OCI-LY7 (cell line): ENCODE measurements around the gene ANKS4B. TPM values are rescaled to one million over a fixed set of nuclear protein-coding genes. Genes with fewer than 3 reads are reported as not detected.

Experiments used
- BruUV-seq: library from RNA; stranded (reverse); fragments of 400-500 nt; replicated peaks from 2 replicates; lab custom pipeline; 2021; lab: Mats Ljungman, UMichigan
- CTCF ChIA-PET: fragments of 300-600 bp; sonication (Branson Sonifier 250); formaldehyde crosslinking; loops from one replicate; lab custom pipeline; 2022; ENCODE audit warnings: antibody characterized with exemption; ENCODE audit not compliant: unreplicated experiment; lab: Charles Lee
- POLR2A ChIA-PET: fragments of 300-600 bp; sonication (Branson Sonifier 250); formaldehyde crosslinking; loops from one replicate; lab custom pipeline; 2022; ENCODE audit warnings: antibody characterized with exemption; lab: Charles Lee
- DNase-seq: peaks from one replicate; pipeline ENCODE4 v3.0.0-alpha.2; 2015; ENCODE audit warnings: low spot score
- H2AFZ ChIP-seq: fragments of 200-600 bp; sonication (generic), shearing (Covaris generic); 2 replicates; pipeline ENCODE4 v1.6.1; 2014; ENCODE audit warnings: mild to moderate bottlenecking, antibody characterized with exemption, low read length, moderate library complexity
- H3K27ac ChIP-seq: fragments of 200-600 bp; sonication (generic); 2 replicates; pipeline ENCODE4 v1.5.1; 2014; ENCODE audit warnings: mixed run types, low read depth, mild to moderate bottlenecking, moderate library complexity, low read length, inconsistent platforms; ENCODE audit not compliant: poor library complexity, severe bottlenecking
- H3K36me3 ChIP-seq: fragments of 200-600 bp; sonication (generic); 2 replicates; pipeline ENCODE4 v1.6.1; 2014; ENCODE audit warnings: mild to moderate bottlenecking, antibody characterized with exemption, low read length, moderate library complexity, mixed read lengths; ENCODE audit not compliant: insufficient read depth
- H3K4me1 ChIP-seq: fragments of 200-600 bp; sonication (generic); 2 replicates; pipeline ENCODE4 v1.5.1; 2014; ENCODE audit warnings: mild to moderate bottlenecking, low read length; ENCODE audit not compliant: insufficient read depth, poor library complexity, severe bottlenecking
- H3K4me2 ChIP-seq: fragments of 200-600 bp; sonication (generic); 2 replicates; pipeline ENCODE4 v1.6.1; 2014; ENCODE audit warnings: mild to moderate bottlenecking, low read length
- H3K4me3 ChIP-seq: fragments of 200-600 bp; sonication (generic); 2 replicates; pipeline ENCODE4 v1.5.1; 2014; ENCODE audit warnings: mild to moderate bottlenecking, low read depth, low read length; ENCODE audit not compliant: poor library complexity, severe bottlenecking
- H3K79me2 ChIP-seq: fragments of 200-600 bp; sonication (generic); 2 replicates; pipeline ENCODE4 v1.6.1; 2016; ENCODE audit warnings: low read depth, mild to moderate bottlenecking, low read length, moderate library complexity, mixed read lengths; ENCODE audit not compliant: insufficient read depth
- H3K9me2 ChIP-seq: fragments of 200-600 bp; sonication (generic); 2 replicates; pipeline ENCODE4 v1.6.1; 2016; ENCODE audit warnings: mild to moderate bottlenecking, low read length, mixed read lengths; ENCODE audit not compliant: insufficient read depth
- H3K9me3 ChIP-seq: fragments of 200-600 bp; sonication (generic); 2 replicates; pipeline ENCODE4 v1.6.1; 2014; ENCODE audit warnings: mild to moderate bottlenecking, mixed run types, low read length, mixed read lengths
- H4K20me1 ChIP-seq: fragments of 200-600 bp; sonication (generic); 2 replicates; pipeline ENCODE4 v1.6.1; 2014; ENCODE audit warnings: mild to moderate bottlenecking, antibody characterized with exemption, low read length, moderate library complexity, mixed read lengths; ENCODE audit not compliant: insufficient read depth
- EZH2phosphoT487 ChIP-seq: fragments of 200-600 bp; sonication (generic); IDR thresholded peaks from 2 replicates; pipeline ENCODE4 v1.6.1; 2018; ENCODE audit warnings: low read depth, borderline replicate concordance, mild to moderate bottlenecking, mixed run types, antibody characterized with exemption, low read length, moderate library complexity, mixed read lengths
- intact Hi-C: fragments of 100-400 bp; cut with micrococcal nuclease; formaldehyde crosslinking; loops from one replicate; pipeline ENCODE4 v1.10.0; 2022; ENCODE audit not compliant: unreplicated experiment
- total RNA-seq, 2 experiments: library from RNA; depleted of rRNA in 1 of 2; stranded (reverse); fragments of >200 nt in 1 of 2; shearing (Covaris generic) in 1 of 2; gene quantifications; 2 replicates each; pipeline ENCODE4 v1.2.3, GENCODE V29; 2014 to 2022
- TF ChIP-seq, protein P1 (sequence below): fragments of 200-600 bp; sonication (generic); conservative IDR thresholded peaks from 2 replicates; pipeline ENCODE4 v1.5.1; 2014; ENCODE audit warnings: mild to moderate bottlenecking, antibody characterized with exemption, low read length, moderate library complexity, mixed read lengths

ANKS4B gene
- total RNA-seq, 2 experiments from 2014 or later, result not detected

DNA sequence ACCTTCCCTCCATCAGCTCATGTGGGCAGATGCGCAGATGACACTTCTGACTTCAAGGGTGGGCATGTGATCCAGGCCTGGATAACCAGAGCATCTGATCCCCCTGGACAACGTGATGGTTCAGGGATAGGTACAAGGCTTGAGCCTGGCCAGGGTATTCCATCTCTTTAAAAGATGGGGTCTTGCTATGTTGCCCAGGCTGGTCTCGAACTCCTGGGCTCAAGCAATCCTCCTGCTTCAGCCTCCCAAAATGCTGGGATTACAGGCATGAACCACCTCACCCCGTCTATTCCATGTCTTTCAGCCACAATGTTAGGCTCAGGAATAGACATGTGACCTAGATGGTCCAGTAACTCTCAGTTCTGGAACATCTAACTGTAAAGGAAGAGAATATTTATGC, 23.8 kb downstream of the ANKS4B start:
- H3K9me3 ChIP-seq, result no peaks in the 10 kb centered on the region
- ChIA-PET POLR2A (no interaction called here), CTCF (no interaction called here)
- intact Hi-C loops, result no loop called here
- no peaks in the 10 kb centered on the region for H3K4me1 ChIP-seq
- H3K4me3 ChIP-seq, result no peak overlapping the region
- no peaks in the 10 kb centered on the region for H3K36me3 ChIP-seq
- no peak overlapping the region for H2AFZ ChIP-seq
- TF ChIP-seq EZH2phosphoT487, result no peak
- TF ChIP-seq, protein P1, sequence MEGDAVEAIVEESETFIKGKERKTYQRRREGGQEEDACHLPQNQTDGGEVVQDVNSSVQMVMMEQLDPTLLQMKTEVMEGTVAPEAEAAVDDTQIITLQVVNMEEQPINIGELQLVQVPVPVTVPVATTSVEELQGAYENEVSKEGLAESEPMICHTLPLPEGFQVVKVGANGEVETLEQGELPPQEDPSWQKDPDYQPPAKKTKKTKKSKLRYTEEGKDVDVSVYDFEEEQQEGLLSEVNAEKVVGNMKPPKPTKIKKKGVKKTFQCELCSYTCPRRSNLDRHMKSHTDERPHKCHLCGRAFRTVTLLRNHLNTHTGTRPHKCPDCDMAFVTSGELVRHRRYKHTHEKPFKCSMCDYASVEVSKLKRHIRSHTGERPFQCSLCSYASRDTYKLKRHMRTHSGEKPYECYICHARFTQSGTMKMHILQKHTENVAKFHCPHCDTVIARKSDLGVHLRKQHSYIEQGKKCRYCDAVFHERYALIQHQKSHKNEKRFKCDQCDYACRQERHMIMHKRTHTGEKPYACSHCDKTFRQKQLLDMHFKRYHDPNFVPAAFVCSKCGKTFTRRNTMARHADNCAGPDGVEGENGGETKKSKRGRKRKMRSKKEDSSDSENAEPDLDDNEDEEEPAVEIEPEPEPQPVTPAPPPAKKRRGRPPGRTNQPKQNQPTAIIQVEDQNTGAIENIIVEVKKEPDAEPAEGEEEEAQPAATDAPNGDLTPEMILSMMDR, result no peak
- BruUV-seq, result no TSS peak
- H3K27ac ChIP-seq, result no peak overlapping the region
- no peaks in the 10 kb centered on the region for H4K20me1 ChIP-seq
- H3K79me2 ChIP-seq, result no peaks in the 10 kb centered on the region
- no peak overlapping the region for H3K4me2 ChIP-seq
- no peak for DNase-seq
- H3K9me2 ChIP-seq, result no peaks in the 10 kb centered on the region

DNA sequence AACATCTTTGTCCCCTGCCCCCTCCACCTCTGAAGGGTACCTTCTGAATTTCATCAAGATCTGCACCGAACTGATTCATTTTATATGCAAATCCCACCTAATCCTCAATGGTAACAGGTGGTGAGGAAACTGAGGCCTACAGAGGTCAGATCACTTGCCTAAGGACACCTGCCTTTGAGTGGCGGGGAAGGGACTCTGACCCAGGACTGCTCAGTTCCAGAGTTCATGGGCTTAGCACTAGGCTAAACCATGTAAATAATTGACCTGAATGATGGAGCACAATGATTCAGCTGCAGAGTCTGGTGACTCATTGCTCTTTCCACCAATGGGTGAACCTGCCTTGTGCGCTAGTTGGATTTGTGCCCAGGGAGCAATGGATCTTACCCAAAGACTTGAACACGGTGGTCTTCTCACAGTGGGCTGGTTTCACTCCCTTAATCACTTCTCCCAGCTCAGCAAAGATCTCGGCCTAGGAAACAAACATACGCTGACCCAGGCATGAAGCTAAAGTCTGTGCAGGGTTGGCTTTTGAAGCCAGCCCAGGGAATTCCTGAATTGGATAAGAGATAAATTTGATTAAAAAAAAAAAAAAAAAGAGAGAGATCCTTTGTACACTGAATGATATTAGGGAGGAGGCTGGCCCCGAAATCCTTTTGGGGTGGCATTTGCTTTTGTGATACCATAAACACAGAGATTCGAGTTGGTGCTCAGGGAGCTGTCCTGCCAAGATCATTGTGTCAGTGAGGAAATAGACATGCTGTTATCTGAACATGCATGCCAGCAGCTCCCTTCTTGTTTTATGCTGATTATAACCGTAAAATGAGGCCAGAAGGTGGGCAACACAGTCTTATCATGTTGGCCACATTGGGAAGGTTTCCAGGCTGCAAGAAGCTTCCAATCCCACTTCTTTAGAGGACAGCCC, 27.6 kb downstream of the ANKS4B start:
- Histone ChIP-seq H3K9me2 (no peaks in the 10 kb centered on the region), H3K4me2 (no peak overlapping the region), H4K20me1 (no peaks in the 10 kb centered on the region), H3K4me1 (peaks cover 14% of the 10 kb centered on the region), H3K27ac (no peak overlapping the region), H3K36me3 (no peaks in the 10 kb centered on the region), H3K79me2 (no peaks in the 10 kb centered on the region), H3K4me3 (no peak overlapping the region), H2AFZ (no peak overlapping the region), H3K9me3 (no peaks in the 10 kb centered on the region)
- intact Hi-C loops, result no loop called here
- ChIA-PET CTCF (no interaction called here), POLR2A (interaction anchor here (0.8 kb wide), 1 partner anchor 37 kb away, joined by 3 read pairs; no protein-coding TSS in a partner anchor)
- TF ChIP-seq, protein P1, result no peak
- TF ChIP-seq EZH2phosphoT487, result no peak
- BruUV-seq, result no TSS peak
- DNase-seq, result no peak
